GM18520 (cell line): Measurements from ENCODE around the gene ZEB2.
A peak's percentile ranks its signal among the peaks of the same experiment; 100 is the strongest.

ENCODE experiments used
- ATAC-seq: cut with Tn5 transposase; IDR thresholded peaks from one replicate; pipeline ENCODE4 v1.9.1; 2021; ENCODE audit not compliant: unreplicated experiment

ZEB2 gene

GRCh38 chr2:144514616-144515091 lies 5.3 kb downstream of the ZEB2 start:
- no peak for ATAC-seq

GRCh38 chr2:144513388-144514101 lies 6.4 kb downstream of the ZEB2 start:
- no peak for ATAC-seq

GRCh38 chr2:144512891-144513351 lies 7.0 kb downstream of the ZEB2 start:
- no peak for ATAC-seq

- ATAC-seq: no peak
Observed at GRCh38 chr2:144512470-144512869, 7.4 kb downstream of the ZEB2 start.

- no peak for ATAC-seq
Observed at GRCh38 chr2:144511937-144512336, 8.0 kb downstream of the ZEB2 start.

- ATAC-seq: no peak
Observed at GRCh38 chr2:144511226-144511810, 8.6 kb downstream of the ZEB2 start.

GRCh38 chr2:144510294-144510991 lies 9.5 kb downstream of the ZEB2 start:
- peak; percentile 81 for ATAC-seq

- ATAC-seq: no peak
Observed at GRCh38 chr2:144509879-144510221, 10.1 kb downstream of the ZEB2 start.

GRCh38 chr2:144509001-144509878 lies 10.7 kb downstream of the ZEB2 start:
- ATAC-seq: no peak

- ATAC-seq: no peak
Observed at GRCh38 chr2:144508172-144508851, 11.6 kb downstream of the ZEB2 start.

GRCh38 chr2:144507441-144508171 lies 12.3 kb downstream of the ZEB2 start:
- ATAC-seq: no peak

- no peak for ATAC-seq
Observed at GRCh38 chr2:144505245-144505831, 14.6 kb downstream of the ZEB2 start.

GRCh38 chr2:144504218-144504641 lies 15.7 kb downstream of the ZEB2 start:
- no peak for ATAC-seq

GRCh38 chr2:144503242-144503641 lies 16.7 kb downstream of the ZEB2 start:
- no peak for ATAC-seq

- no peak for ATAC-seq
Observed at GRCh38 chr2:144502369-144502768, 17.6 kb downstream of the ZEB2 start.

- ATAC-seq: no peak
Observed at GRCh38 chr2:144501627-144502026, 18.3 kb downstream of the ZEB2 start.

- ATAC-seq: no peak
Observed at GRCh38 chr2:144501118-144501517, 18.8 kb downstream of the ZEB2 start.

- no peak for ATAC-seq
Observed at GRCh38 chr2:144500563-144500962, 19.4 kb downstream of the ZEB2 start.

- no peak for ATAC-seq
Observed at GRCh38 chr2:144498277-144498676, 21.6 kb downstream of the ZEB2 start.
